ENCODE data around the gene FAU.

Gene FAU

GRCh38 chr11:65071907-65072630 is 49.9 kb downstream of the FAU start:
- no peak for DNase-seq

All from right hindlimb (tissue), 1 donor.